ENCODE measurements around the gene QSOX2.

- no peak for TF ChIP-seq CTCF (IDR thresholded peaks at IDR 0.05; ENCODE audit: low read length)
- TF ChIP-seq EZH2 (IDR thresholded peaks at IDR 0.05; ENCODE audit: borderline replicate concordance, low read length): no peak
Measured at GRCh38 chr9:136244969-136245218, 718 bp downstream of the QSOX2 start.
